ENCODE measurements around the gene KRTAP11-1. TPM values are rescaled to one million over a fixed set of nuclear protein-coding genes. Genes with fewer than 3 reads are reported as not detected.

KRTAP11-1 gene
- total and polyA plus RNA-seq, 2 experiments from 2014 or later, result not detected

- TF ChIP-seq ZNF462 (CRISPR knock-in tag; IDR thresholded peaks at IDR 0.05), result no peak
- no peak for TF ChIP-seq CREB1 (CRISPR knock-in tag; IDR thresholded peaks at IDR 0.05; ENCODE audit: low read depth)
- no peak for TF ChIP-seq REST (IDR thresholded peaks at IDR 0.05; ENCODE audit: unreplicated experiment)
Observed at GRCh38 chr21:30921129-30921528, 39.7 kb upstream of the KRTAP11-1 start (continued).

GRCh38 chr21:30917557-30917956 lies 36.2 kb upstream of the KRTAP11-1 start:
- no peaks in the 10 kb centered on the region for H3F3A ChIP-seq (replicated peaks; ENCODE audit: low read depth)
- no peaks in the 10 kb centered on the region for H3K27me3 Mint-ChIP-seq (ENCODE audit: insufficient read depth, low read depth, poor library complexity)
- no peak overlapping the region for H3K4me2 ChIP-seq
- no peak overlapping the region for H3K4me3 Mint-ChIP-seq
- H3K4me1 Mint-ChIP-seq, result peaks cover 7% of the 10 kb centered on the region; the same call in 2 of the 3 replicates
- no peak overlapping the region for H3K4me3 ChIP-seq
- no peaks in the 10 kb centered on the region for H3K4me1 ChIP-seq (ENCODE audit: insufficient read depth)
- H3K9me3 Mint-ChIP-seq, result no peaks in the 10 kb centered on the region
- H3K36me3 ChIP-seq (ENCODE audit: insufficient read depth), result no peaks in the 10 kb centered on the region
- H3K9me2 ChIP-seq (ENCODE audit: insufficient read depth), result 0 out of 2 replicates have a peak, but pooled peaks cover 6% of the 10 kb centered on the region
- no peaks in the 10 kb centered on the region for H4K20me1 ChIP-seq (replicated peaks; ENCODE audit: insufficient read depth)
- no peaks in the 10 kb centered on the region for H3K27me3 ChIP-seq (ENCODE audit: insufficient read depth)
- no peaks in the 10 kb centered on the region for H3K79me2 ChIP-seq (replicated peaks; ENCODE audit: insufficient read depth)
- no peaks in the 10 kb centered on the region for H3K36me3 Mint-ChIP-seq (ENCODE audit: low read depth)
- no peak overlapping the region for H3K27ac ChIP-seq (ENCODE audit: low read depth)
- no peak overlapping the region for H3K27ac Mint-ChIP-seq
- no peak for ATAC-seq
- no peak for DNase-seq (ENCODE audit: low spot score)
- no peak overlapping the region for H2AFZ ChIP-seq
- TF ChIP-seq JUNB (IDR thresholded peaks at IDR 0.05; ENCODE audit: unreplicated experiment) (no peak), REST (IDR thresholded peaks at IDR 0.05; ENCODE audit: unreplicated experiment) (no peak), ETS1 (IDR thresholded peaks at IDR 0.05) (no peak), ZNF114 (CRISPR knock-in tag; IDR thresholded peaks at IDR 0.05) (no peak)
